K562 (cell line): ENCODE data around the gene HSP90AA1. TPM values are rescaled to one million over a fixed set of nuclear protein-coding genes. Genes with fewer than 3 reads are reported as not detected.

ENCODE experiments used
- DEAF1 ChIP-seq: fragments of 450-650 bp; formaldehyde crosslinking; IDR thresholded peaks from 2 replicates; pipeline ENCODE4 v1.4.0; 2020; ENCODE audit warnings: mild to moderate bottlenecking, moderate library complexity
- ESRRA ChIP-seq: fragments of 450-650 bp; IDR thresholded peaks from 2 replicates; pipeline ENCODE4 v1.6.1; 2014; ENCODE audit warnings: low read depth, mild to moderate bottlenecking, moderate library complexity, borderline replicate concordance
- KLF1 ChIP-seq: fragments of 450-650 bp; IDR thresholded peaks from 2 replicates; pipeline ENCODE4 v1.6.1; 2016; ENCODE audit warnings: missing genetic modification characterization, missing compliant biosample characterization
- MXI1 ChIP-seq: IDR thresholded peaks from 2 replicates; pipeline ENCODE4 v1.6.1; 2011; ENCODE audit warnings: low read depth, mild to moderate bottlenecking, improper control_type of control experiment, low read length
- PKNOX1 ChIP-seq: fragments of 450-650 bp; IDR thresholded peaks from 2 replicates; pipeline ENCODE4 v1.6.1; 2016
- POLR2G ChIP-seq: fragments of 200-400 bp; formaldehyde crosslinking; IDR thresholded peaks from 2 replicates; pipeline ENCODE4 v1.6.1; 2017; ENCODE audit warnings: low read depth, mild to moderate bottlenecking, antibody characterized with exemption, low read length, moderate library complexity
- PTRF ChIP-seq: fragments of 450-650 bp; IDR thresholded peaks from 2 replicates; pipeline ENCODE4 v1.6.1; 2016; ENCODE audit warnings: mild to moderate bottlenecking, missing genetic modification characterization, missing compliant biosample characterization
- SNIP1 ChIP-seq: fragments of 450-650 bp; IDR thresholded peaks from 2 replicates; pipeline ENCODE4 v1.7.1; 2017; ENCODE audit warnings: low read depth, mild to moderate bottlenecking
- UBTF ChIP-seq, 2 experiments: IDR thresholded peaks; 2 replicates each; pipeline ENCODE4 v1.6.1; 2012; ENCODE audit warnings: improper control_type of control experiment in 2 of 2, low read depth in 2 of 2, low read length in 2 of 2, borderline replicate concordance in 1 of 2
- USF1 ChIP-seq: sonication (generic); formaldehyde crosslinking; IDR thresholded peaks from 2 replicates; pipeline ENCODE4 v1.9.0; 2022; ENCODE audit warnings: mild to moderate bottlenecking, missing genetic modification reagents
- ZBTB7A ChIP-seq: IDR thresholded peaks from 2 replicates; pipeline ENCODE4 v1.6.1; 2011; ENCODE audit warnings: low read depth, mild to moderate bottlenecking, low read length, moderate library complexity, borderline replicate concordance; ENCODE audit not compliant: control insufficient read depth
- ZNF512 ChIP-seq: IDR thresholded peaks from 2 replicates; pipeline ENCODE4 v1.6.1; 2016; ENCODE audit warnings: missing genetic modification characterization, missing compliant biosample characterization
- ZNF644 ChIP-seq: fragments of 200-800 bp; sonication (Bioruptor generic); IDR thresholded peaks from 2 replicates; pipeline ENCODE4 v1.6.1; 2016; ENCODE audit warnings: low read depth, missing genetic modification characterization, missing compliant biosample characterization
- polyA plus RNA-seq, 8 experiments: library from polyadenylated mRNA; depleted of rRNA in 4 of 8; stranded (reverse) in 5 of 8; unstranded in 3 of 8; fragments of >200 nt; fragmentation: Nextera tagmentation in 2 of 8; fragmentation: Illumina TruSeq in 1 of 8; extraction: Ambion mirVana in 2 of 8; extraction: Trizol in 1 of 8; gene quantifications; 2 replicates each; pipeline versions ENCODE4 v1.2.1 to v1.2.3, GENCODE V29; 2011 to 2014; ENCODE audit warnings: inconsistent platforms in 1 of 8, missing spikeins in 1 of 8
- total RNA-seq, 7 experiments: library from RNA; depleted of rRNA in 6 of 7; stranded (reverse); fragments of >200 nt in 6 of 7; fragmentation: Illumina TruSeq in 2 of 7; extraction: Trizol in 2 of 7; gene quantifications; 2 replicates each; pipeline versions ENCODE4 v1.2.1 to v1.2.3, GENCODE V29; 2011 to 2021; ENCODE audit warnings: low replicate concordance in 1 of 7

HSP90AA1 gene
- total and polyA plus RNA-seq, 9 of the 15 experiments (the other 6 are each of a cell fraction or from before 2014, with no cell fraction given), result 377 to 1,731 (median 879) TPM

GRCh38 chr14:102063109-102063807 lies 23.6 kb downstream of the HSP90AA1 start (continued):
- TF ChIP-seq MXI1, result no peak
- TF ChIP-seq ESRRA, result no peak
- TF ChIP-seq SNIP1, result no peak
- TF ChIP-seq PKNOX1, result no peak
- no peak for TF ChIP-seq USF1
- TF ChIP-seq DEAF1 (CRISPR knock-in tag), result peak; percentile 29; the same call in 1 of the 2 replicates
- TF ChIP-seq ZBTB7A, result 0 out of 2 replicates have a peak, but pooled peaks have one; percentile 21
- no peak for TF ChIP-seq ZNF512 (tag)
- TF ChIP-seq UBTF (IDR thresholded peaks at IDR 0.05; ENCODE audit: borderline replicate concordance in 1 of 2, low read depth in 2 of 2, low read length in 2 of 2), result no peak; a peak in 1 of 4 replicates
- TF ChIP-seq POLR2G, result peak; percentile 52; the same call in 1 of the 2 replicates
- no peak for TF ChIP-seq KLF1 (tag)
- no peak for TF ChIP-seq PTRF (tag)
- TF ChIP-seq ZNF644 (tag), result no peak
